Stimulated activated CD8-positive, alpha-beta memory T cell treated with anti-CD3 and anti-CD28 coated beads, Interleukin-7, amount 100 ng/mL, for 48 hours (primary cell): Measurements from ENCODE around the gene PRXL2B.
"Not testable (repeated sequence)": the region's sequence is repeated elsewhere in the genome, so short reads cannot be mapped to it uniquely, and the experiment has no call there.

Source experiments
- DNase-seq, 2 donors: peaks; one replicate each; pipeline ENCODE4 v3.0.0-alpha.2; 2020; ENCODE audit warnings: low read depth in 1 of 2; ENCODE audit errors: extremely low read depth in 1 of 2

Gene PRXL2B

GRCh38 chr1:2586154-2587070 is at the start of gene PRXL2B:
TSS of gene PRXL2B (plus strand) at chr1:2586777. CDS start at chr1:2586886, 109 bp downstream.
- DNase-seq, result peak; percentile 96

- no peak for DNase-seq
Observed at GRCh38 chr1:2537784-2538115, 48.8 kb upstream of the PRXL2B start.

GRCh38 chr1:2538376-2538775 is 48.2 kb upstream of the PRXL2B start:
- no peak for DNase-seq

- DNase-seq, result no peak
Observed at GRCh38 chr1:2538872-2539271, 47.7 kb upstream of the PRXL2B start.

GRCh38 chr1:2539312-2539907 is 47.2 kb upstream of the PRXL2B start:
- DNase-seq, result no peak

- no peak for DNase-seq
Observed at GRCh38 chr1:2540816-2541492, 45.6 kb upstream of the PRXL2B start.

- no peak for DNase-seq
Observed at GRCh38 chr1:2541619-2542245, 44.8 kb upstream of the PRXL2B start.

- DNase-seq, result no peak
Observed at GRCh38 chr1:2542246-2542915, 44.2 kb upstream of the PRXL2B start.

GRCh38 chr1:2543543-2544092 is 43.0 kb upstream of the PRXL2B start:
- DNase-seq, result no peak

GRCh38 chr1:2544093-2544874 is 42.3 kb upstream of the PRXL2B start:
- no peak for DNase-seq

- DNase-seq, result no peak
Observed at GRCh38 chr1:2544875-2545640, 41.5 kb upstream of the PRXL2B start.

- peak; percentile 74 to 79 for DNase-seq
Observed at GRCh38 chr1:2545754-2546514, 40.6 kb upstream of the PRXL2B start.

GRCh38 chr1:2546515-2547209 is 39.9 kb upstream of the PRXL2B start:
- peak; percentile 72 to 82 for DNase-seq

GRCh38 chr1:2547210-2548067 is 39.1 kb upstream of the PRXL2B start:
- DNase-seq, result peak; percentile 49 to 67

GRCh38 chr1:2548068-2548589 is 38.4 kb upstream of the PRXL2B start:
- peak; percentile 67 to 77 for DNase-seq

GRCh38 chr1:2549367-2550029 is 37.1 kb upstream of the PRXL2B start:
- DNase-seq, result not testable (repeated sequence)
